ENCODE results near the gene SETBP1.

- TF ChIP-seq POLR2A (IDR thresholded peaks at IDR 0.05; ENCODE audit: low read depth, low read length): no peak
- no peak for TF ChIP-seq CTCF (conservative IDR thresholded peaks at IDR 0.05; ENCODE audit: low read depth, low read length)
- no peak for TF ChIP-seq CEBPB (IDR thresholded peaks at IDR 0.05; ENCODE audit: low read depth, low read length)
- no peak for TF ChIP-seq SMC3 (IDR thresholded peaks at IDR 0.05; ENCODE audit: low read depth, low read length)
- TF ChIP-seq FOS (IDR thresholded peaks at IDR 0.05; ENCODE audit: low read depth, low read length): no peak
- no peak for TF ChIP-seq RAD21 (IDR thresholded peaks at IDR 0.05; ENCODE audit: low read length)
- no peak for TF ChIP-seq USF2 (IDR thresholded peaks at IDR 0.05; ENCODE audit: low read depth, low read length)
- no peak for TF ChIP-seq MXI1 (IDR thresholded peaks at IDR 0.05; ENCODE audit: borderline replicate concordance, low read depth, low read length)
- no peak for TF ChIP-seq RFX5 (IDR thresholded peaks at IDR 0.05; ENCODE audit: low read depth, low read length)
- TF ChIP-seq CHD1 (IDR thresholded peaks at IDR 0.05; ENCODE audit: low read depth, low read length): no peak
- TF ChIP-seq RCOR1 (IDR thresholded peaks at IDR 0.05; ENCODE audit: insufficient replicate concordance, low read length): no peak
- no peak for TF ChIP-seq MAFK (IDR thresholded peaks at IDR 0.05; ENCODE audit: low read depth, low read length)
Observed at GRCh38 chr18:44796429-44797428, 116.0 kb downstream of the SETBP1 start.

All from IMR-90 (cell line).